HG02884 (cell line): ENCODE data around the gene RNF212B.
"Not testable (repeated sequence)": the region's sequence is repeated elsewhere in the genome, so short reads cannot be mapped to it uniquely, and the experiment has no call there.

ENCODE experiments used
- ATAC-seq: cut with Tn5 transposase; IDR thresholded peaks from one replicate; pipeline ENCODE4 v1.9.1; 2021; ENCODE audit warnings: mild to moderate bottlenecking, moderate library complexity; ENCODE audit not compliant: unreplicated experiment

RNF212B gene

GRCh38 chr14:23242076-23242475 is 4.3 kb downstream of the RNF212B start:
- no peak for ATAC-seq

GRCh38 chr14:23243066-23243465 is 5.3 kb downstream of the RNF212B start:
- no peak for ATAC-seq

GRCh38 chr14:23245282-23245681 is 7.5 kb downstream of the RNF212B start:
- no peak for ATAC-seq

GRCh38 chr14:23248601-23249000 is 10.9 kb downstream of the RNF212B start:
- ATAC-seq: no peak

GRCh38 chr14:23249824-23250223 is 12.1 kb downstream of the RNF212B start:
- no peak for ATAC-seq

- no peak for ATAC-seq
Measured at GRCh38 chr14:23252006-23252405, 14.3 kb downstream of the RNF212B start.

GRCh38 chr14:23252420-23253333 is 14.9 kb downstream of the RNF212B start:
- ATAC-seq: no peak

GRCh38 chr14:23258256-23258655 is 20.5 kb downstream of the RNF212B start:
- ATAC-seq: no peak

- no peak for ATAC-seq
Measured at GRCh38 chr14:23259426-23259825, 21.7 kb downstream of the RNF212B start.

GRCh38 chr14:23260849-23261248 is 23.1 kb downstream of the RNF212B start:
- ATAC-seq: not testable (repeated sequence)

GRCh38 chr14:23269193-23269592 is 31.5 kb downstream of the RNF212B start:
- no peak for ATAC-seq

GRCh38 chr14:23275412-23275811 is 37.7 kb downstream of the RNF212B start:
- no peak for ATAC-seq

GRCh38 chr14:23277189-23277588 is 39.5 kb downstream of the RNF212B start:
- ATAC-seq: no peak

GRCh38 chr14:23277928-23278327 is 40.2 kb downstream of the RNF212B start:
- not testable (repeated sequence) for ATAC-seq

GRCh38 chr14:23281247-23281646 is 43.5 kb downstream of the RNF212B start:
- no peak for ATAC-seq

GRCh38 chr14:23284654-23285529 is 47.2 kb downstream of the RNF212B start:
- ATAC-seq: no peak

- peak; percentile 11 for ATAC-seq
Measured at GRCh38 chr14:23285530-23286019, 47.8 kb downstream of the RNF212B start.

- peak; percentile 94 for ATAC-seq
Measured at GRCh38 chr14:23286020-23286901, 48.5 kb downstream of the RNF212B start, which contains the start of gene HOMEZ. TSS of gene HOMEZ (minus strand) at chr14:23286132. CDS start at chr14:23285952, 180 bp downstream.

GRCh38 chr14:23286902-23287479 is 49.3 kb downstream of the RNF212B start:
- no peak for ATAC-seq
